ENCODE results near the gene COPB2. TPM values are rescaled to one million over a fixed set of nuclear protein-coding genes. Genes with fewer than 3 reads are reported as not detected.

COPB2 gene
- total RNA-seq, 3 donors from 2014 or later = 105 to 129 (median 117) TPM

GRCh38 chr3:139326707-139327106, 62.7 kb downstream of the COPB2 start:
- DNase-seq (no peak), ATAC-seq (no peak)
- no peak overlapping the region for H3K4me3 ChIP-seq
- intact Hi-C loops (cut with DNase I, micrococcal nuclease) = loop anchor here (10.0 kb wide), 2 partner anchors 382 to 392 kb away; partner anchors contain the start of genes FOXL2 (in 1 of the 2) and FOXL2NB (in 1 of the 2)
- H3K9me3 ChIP-seq = no peaks in the 10 kb centered on the region
- no peak for TF ChIP-seq CTCF (IDR thresholded peaks at IDR 0.05)
- H3K36me3 ChIP-seq (ENCODE audit: low read depth) = no peaks in the 10 kb centered on the region
- H3K4me1 ChIP-seq (ENCODE audit: low read depth) = peaks cover 6% of the 10 kb centered on the region

GRCh38 chr3:139326131-139326530, 63.3 kb downstream of the COPB2 start:
- intact Hi-C loops (cut with DNase I, micrococcal nuclease) = loop anchor here (10.0 kb wide), 2 partner anchors 381 to 391 kb away; partner anchors contain the start of genes FOXL2 (in 1 of the 2) and FOXL2NB (in 1 of the 2)

GRCh38 chr3:139325551-139325950, 63.9 kb downstream of the COPB2 start:
- DNase-seq (no peak), ATAC-seq (no peak)
- Histone ChIP-seq H3K36me3 (ENCODE audit: low read depth) (no peaks in the 10 kb centered on the region), H3K4me1 (ENCODE audit: low read depth) (peaks cover 6% of the 10 kb centered on the region), H3K9me3 (no peaks in the 10 kb centered on the region), H3K4me3 (no peak overlapping the region)
- no peak for TF ChIP-seq CTCF (IDR thresholded peaks at IDR 0.05)
- intact Hi-C loops (cut with DNase I, micrococcal nuclease) = loop anchor here (10.0 kb wide), 2 partner anchors 381 to 391 kb away; partner anchors contain the start of genes FOXL2 (in 1 of the 2) and FOXL2NB (in 1 of the 2)

More at GRCh38 chr3:139326131-139326530, 63.3 kb downstream of the COPB2 start:
- ATAC-seq (no peak), DNase-seq (no peak)
- Histone ChIP-seq H3K36me3 (ENCODE audit: low read depth) (no peaks in the 10 kb centered on the region), H3K9me3 (no peaks in the 10 kb centered on the region), H3K4me1 (ENCODE audit: low read depth) (peaks cover 6% of the 10 kb centered on the region), H3K4me3 (no peak overlapping the region)
- TF ChIP-seq CTCF (IDR thresholded peaks at IDR 0.05) = no peak

- TF ChIP-seq CTCF (IDR thresholded peaks at IDR 0.05) = no peak
- H3K4me3 ChIP-seq = no peak overlapping the region
- no peaks in the 10 kb centered on the region for H3K36me3 ChIP-seq (ENCODE audit: low read depth)
- ATAC-seq = no peak
- no peak for DNase-seq
- intact Hi-C loops (cut with DNase I, micrococcal nuclease) = loop anchor here (10.0 kb wide), 2 partner anchors 380 to 390 kb away; partner anchors contain the start of genes FOXL2 (in 1 of the 2) and FOXL2NB (in 1 of the 2)
- H3K4me1 ChIP-seq (ENCODE audit: low read depth) = peaks cover 6% of the 10 kb centered on the region
- H3K9me3 ChIP-seq = no peaks in the 10 kb centered on the region
Observed at GRCh38 chr3:139324456-139324855, 65.0 kb downstream of the COPB2 start.

- no peak for TF ChIP-seq CTCF (IDR thresholded peaks at IDR 0.05)
- Histone ChIP-seq H3K4me3 (no peak overlapping the region), H3K9me3 (no peaks in the 10 kb centered on the region), H3K4me1 (ENCODE audit: low read depth) (no peaks in the 10 kb centered on the region), H3K36me3 (ENCODE audit: low read depth) (no peaks in the 10 kb centered on the region)
- DNase-seq = no peak
- ATAC-seq = no peak
- intact Hi-C loops (cut with DNase I, micrococcal nuclease) = loop anchor here (10.0 kb wide), 2 partner anchors 378 to 388 kb away; partner anchors contain the start of genes FOXL2 (in 1 of the 2) and FOXL2NB (in 1 of the 2)
Observed at GRCh38 chr3:139323146-139323545, 66.3 kb downstream of the COPB2 start.

Data from mucosa of descending colon (tissue), 3 donors.